Smooth muscle cell of trachea (primary cell): ENCODE measurements around the gene DMRTC1. TPM values are rescaled to one million over a fixed set of nuclear protein-coding genes. Genes with fewer than 3 reads are reported as not detected.

ENCODE experiments used
- total RNA-seq: library from RNA; depleted of rRNA; stranded (reverse); fragments of >200 nt; gene quantifications from 2 replicates; pipeline ENCODE4 v1.2.1, GENCODE V29; 2014

Gene DMRTC1, protein sequence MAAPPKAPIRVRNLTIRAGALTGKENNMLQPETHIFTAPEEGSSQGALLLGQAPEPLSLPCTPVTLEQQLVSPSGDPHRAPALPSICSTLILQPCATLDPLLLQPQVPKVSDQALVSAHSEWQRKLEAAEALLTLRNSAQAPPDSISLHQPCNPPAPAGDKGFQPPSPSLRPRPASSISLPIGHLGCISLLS
- total RNA-seq: not detected in 2 replicates

DNA sequence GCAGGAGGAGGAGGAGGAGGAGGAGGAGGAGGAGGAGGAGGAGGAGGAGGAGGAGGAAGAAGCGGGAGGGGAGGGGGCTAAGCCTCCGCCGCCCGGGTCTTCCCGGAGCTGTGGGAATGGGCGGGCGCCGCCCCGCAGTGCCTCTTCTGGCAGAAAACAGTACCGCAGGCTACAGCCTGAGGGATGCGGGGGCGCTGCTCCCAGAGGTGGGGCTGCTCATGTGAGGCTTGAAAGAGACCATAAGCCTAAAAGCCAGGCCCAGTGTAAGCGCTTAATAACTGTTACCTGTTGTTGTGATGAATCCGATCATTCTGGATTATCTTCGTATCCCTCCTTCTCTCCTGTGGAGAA is at the start of gene DMRTC1:
Gene DMRTC1, minus strand, starts transcription at position 19 of the 351 bp plus-strand sequence. CDS start 68,143 bp downstream, outside the sequence.

DNA sequence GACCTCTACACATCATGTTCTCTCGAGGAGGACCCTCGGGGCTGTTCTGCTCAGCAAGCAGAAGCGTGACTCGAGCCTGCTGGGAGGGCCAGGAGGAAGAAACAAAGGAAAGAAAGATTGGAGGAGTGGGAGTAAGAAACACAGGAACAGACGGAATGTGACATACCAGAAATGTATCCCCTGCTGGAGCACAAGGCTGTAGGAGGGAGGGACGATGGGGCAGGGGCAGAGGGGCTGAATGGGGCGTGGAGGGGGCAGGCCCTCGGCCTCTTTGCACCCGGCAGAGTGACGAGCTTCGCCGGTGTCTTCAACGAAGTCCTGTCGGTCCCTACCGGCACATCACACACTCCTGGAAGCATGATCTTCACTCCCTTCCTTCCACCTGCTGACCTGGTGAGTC is 5.7 kb downstream of the DMRTC1 start, which contains the start of gene FAM236A:
Gene FAM236A, plus strand, starts transcription at position 301 of the 400 bp plus-strand sequence. Its CDS starts 57 bp downstream, at position 358.

DNA sequence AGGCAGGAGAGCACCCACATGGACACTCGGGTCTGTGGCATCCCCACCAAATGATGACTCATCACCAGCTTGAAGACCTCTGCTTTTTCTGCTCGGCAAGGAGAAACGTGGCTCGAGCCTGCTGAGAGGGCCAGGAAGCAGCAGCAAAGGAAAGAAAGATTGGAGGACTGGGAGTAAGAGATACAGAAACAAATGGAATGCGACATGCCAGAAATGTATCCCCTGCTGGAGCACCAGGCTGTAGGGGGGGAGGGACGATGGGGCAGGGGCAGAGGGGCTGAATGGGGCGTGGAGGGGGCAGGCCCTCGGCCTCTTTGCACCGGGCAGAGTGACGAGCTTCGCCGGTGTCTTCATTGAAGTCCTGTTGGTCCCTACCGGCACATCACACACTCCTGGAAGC is 31.3 kb downstream of the DMRTC1 start, which contains the start of gene FAM236C:
Gene FAM236C, plus strand, starts transcription at position 301 of the 400 bp plus-strand sequence. CDS start 100 bp downstream, outside the sequence.

Other genes starting within 250 kb of the DMRTC1 start
- 6.5 and 6.8 TPM in 2 replicates for gene PHKA1, start 229.5 kb downstream of the DMRTC1 start, total RNA-seq
- not detected in 2 replicates for gene DMRTC1B, start 166.9 kb downstream of the DMRTC1 start, total RNA-seq
- gene FAM236B, start 161.2 kb downstream of the DMRTC1 start, total RNA-seq: not detected in 2 replicates
- not detected in 2 replicates for gene FAM236D, start 135.6 kb downstream of the DMRTC1 start, total RNA-seq
- not detected in 2 replicates for gene FAM236C, start 31.2 kb downstream of the DMRTC1 start, total RNA-seq
- gene FAM236A, start 5.6 kb downstream of the DMRTC1 start, total RNA-seq: not detected in 2 replicates
- gene PABPC1L2B, start 59.1 kb upstream of the DMRTC1 start, total RNA-seq: not detected in 2 replicates
- gene PABPC1L2A, start 135.7 kb upstream of the DMRTC1 start, total RNA-seq: not detected in 2 replicates